ENCODE measurements around the gene RAB39A.

Gene RAB39A

GRCh38 chr11:107951155-107951554 lies 22.9 kb downstream of the RAB39A start:
- TF ChIP-seq CTCF (IDR thresholded peaks at IDR 0.05; ENCODE audit: extremely low read depth, missing control alignments), result no peak
- DNase-seq (ENCODE audit: low spot score), result no peak

GRCh38 chr11:107953446-107953845 lies 25.2 kb downstream of the RAB39A start:
- no peak for DNase-seq (ENCODE audit: low spot score)
- no peak for TF ChIP-seq CTCF (IDR thresholded peaks at IDR 0.05; ENCODE audit: extremely low read depth, missing control alignments)

- no peak for TF ChIP-seq CTCF (IDR thresholded peaks at IDR 0.05; ENCODE audit: extremely low read depth, missing control alignments)
- no peak for DNase-seq (ENCODE audit: low spot score)
These were observed 28.3 kb downstream of the RAB39A start for GRCh38 chr11:107956543-107956942.

- DNase-seq (ENCODE audit: low spot score), result no peak
- TF ChIP-seq CTCF (IDR thresholded peaks at IDR 0.05; ENCODE audit: extremely low read depth, missing control alignments), result no peak
These were observed 28.9 kb downstream of the RAB39A start for GRCh38 chr11:107957109-107957588.

- peak; percentile 22 for DNase-seq (ENCODE audit: low spot score)
These were observed 33.2 kb downstream of the RAB39A start for GRCh38 chr11:107961480-107961879.

GRCh38 chr11:107962181-107962580 lies 33.9 kb downstream of the RAB39A start:
- no peak for DNase-seq (ENCODE audit: low spot score)
- TF ChIP-seq CTCF (IDR thresholded peaks at IDR 0.05; ENCODE audit: extremely low read depth, missing control alignments), result no peak

More at GRCh38 chr11:107961480-107961879, 33.2 kb downstream of the RAB39A start:
- TF ChIP-seq CTCF (IDR thresholded peaks at IDR 0.05; ENCODE audit: extremely low read depth, missing control alignments), result no peak

GRCh38 chr11:107963091-107963490 lies 34.8 kb downstream of the RAB39A start:
- no peak for DNase-seq (ENCODE audit: low spot score)
- no peak for TF ChIP-seq CTCF (IDR thresholded peaks at IDR 0.05; ENCODE audit: extremely low read depth, missing control alignments)

All from GM20000 (cell line).